Transverse colon (tissue), 4 donors: ENCODE data around the gene MTX2. TPM values are rescaled to one million over a fixed set of nuclear protein-coding genes. Genes with fewer than 3 reads are reported as not detected.

Experiments
- DNase-seq: peaks from one replicate; pipeline ENCODE4 v3.0.0-alpha.2; 2019
- H3K27ac ChIP-seq, 4 donors: fragments of 200-600 bp; sonication (generic); 2 replicates each; pipeline ENCODE4 v1.5.1; 2016 to 2018; ENCODE audit warnings: inconsistent platforms in 4 of 4
- H3K27me3 ChIP-seq: fragments of 200-600 bp; sonication (generic); 2 replicates; pipeline ENCODE4 v1.5.1; 2017; ENCODE audit warnings: inconsistent platforms
- H3K36me3 ChIP-seq, 4 donors: fragments of 200-600 bp; sonication (generic); 2 replicates each; pipeline ENCODE4 v1.5.1; 2017 to 2019; ENCODE audit warnings: inconsistent platforms in 4 of 4
- H3K4me1 ChIP-seq, 4 donors: fragments of 200-600 bp; sonication (generic); 2 replicates each; pipeline ENCODE4 v1.5.1; 2017 to 2020; ENCODE audit warnings: inconsistent platforms in 4 of 4
- H3K4me3 ChIP-seq, 4 donors: fragments of 200-600 bp; sonication (generic); 1 replicate in 1 of 4; 2 replicates in 3 of 4; pipeline versions ENCODE4 v1.5.1 to v1.6.1; 2017 to 2019; ENCODE audit warnings: inconsistent platforms in 4 of 4
- H3K9me3 ChIP-seq, 2 donors: fragments of 200-600 bp; sonication (generic); 2 replicates each; pipeline ENCODE4 v1.5.1; 2017 to 2019; ENCODE audit warnings: inconsistent platforms in 2 of 2
- CTCF ChIP-seq, 5 experiments: fragments of 200-600 bp in 3 of 5; fragments of 450-650 bp in 2 of 5; sonication (generic) in 3 of 5; IDR thresholded peaks; 1 replicate in 2 of 5; 2 replicates in 3 of 5; pipeline ENCODE4 v1.5.1; 2016 to 2017; ENCODE audit warnings: antibody characterized with exemption in 5 of 5, inconsistent platforms in 3 of 5, mild to moderate bottlenecking in 2 of 5, moderate library complexity in 1 of 5
- EP300 ChIP-seq: sonication (generic); formaldehyde crosslinking; IDR thresholded peaks from one replicate; pipeline ENCODE4 v1.6.1; 2017; ENCODE audit warnings: antibody characterized with exemption, low read depth
- POLR2A ChIP-seq: fragments of 450-650 bp; IDR thresholded peaks from one replicate; pipeline ENCODE4 v1.6.1; 2016; ENCODE audit warnings: antibody characterized with exemption, mild to moderate bottlenecking, moderate library complexity
- POLR2AphosphoS5 ChIP-seq, 3 donors: sonication (generic); formaldehyde crosslinking; IDR thresholded peaks; one replicate each; pipeline ENCODE4 v1.6.1; 2016; ENCODE audit warnings: antibody characterized with exemption in 3 of 3
- WGBS, 2 donors: methylation state at CpG; one replicate each; pipeline ENCODE4 v1.1.5; 2018; ENCODE audit warnings: low coverage in 1 of 2; 5-methylcytosine and 5-hydroxymethylcytosine counted together
- in situ Hi-C, 4 donors: fragments of 200-750 bp; cut with MboI; loops; one replicate each; pipeline versions ENCODE4 v1.15.0 to v1.15.1; 2017; ENCODE audit warnings: low sequenced_read_pairs in 3 of 4, low pct_ligation_motif_present in 1 of 4, low pct_unique_long_range_greater_than_20kb in 1 of 4
- intact Hi-C: fragments of 100-400 bp; cut with DNase I; formaldehyde crosslinking; loops from one replicate; pipeline ENCODE4 v1.15.1; 2023; ENCODE audit warnings: low total_unique reads
- total RNA-seq, 4 donors: library from RNA; depleted of rRNA; stranded (reverse); fragments of >200 nt; gene quantifications; one replicate each; pipeline ENCODE4 v1.1.0, GENCODE V29; 2016

The MTX2 gene
- total RNA-seq, 4 donors from 2014 or later = 3.8 to 43.6 (median 28.6) TPM

- H3K4me1 ChIP-seq = peaks cover 0 to 3% (median 0%) of the 10 kb centered on the region in 4 donors
- H3K27ac ChIP-seq = no peak overlapping the region
- WGBS, 2 donors = 80 to 86% methylated on average over 1 of the region's 1 CpG
- no peak for DNase-seq
- no peaks in the 10 kb centered on the region for H3K27me3 ChIP-seq
- H3K36me3 ChIP-seq = no peaks in the 10 kb centered on the region
- no peaks in the 10 kb centered on the region for H3K9me3 ChIP-seq
- intact Hi-C loops (no loop called here), in situ Hi-C loops (no loop called here)
- H3K4me3 ChIP-seq = no peak overlapping the region
- TF ChIP-seq CTCF (IDR thresholded peaks at IDR 0.05) = no peak
- no peak for TF ChIP-seq EP300
- TF ChIP-seq POLR2A = no peak
- TF ChIP-seq POLR2AphosphoS5 (IDR thresholded peaks at IDR 0.05) = no peak
These were observed 9.7 kb downstream of the MTX2 start for GRCh38 chr2:176278927-176279326.

GRCh38 chr2:176280156-176280555 is 10.9 kb downstream of the MTX2 start:
- Histone ChIP-seq H3K36me3 (no peaks in the 10 kb centered on the region), H3K27me3 (no peaks in the 10 kb centered on the region), H3K9me3 (no peaks in the 10 kb centered on the region), H3K27ac (no peak overlapping the region), H3K4me1 (peaks cover 0 to 3% (median 0%) of the 10 kb centered on the region in 4 donors), H3K4me3 (no peak overlapping the region)
- in situ Hi-C loops = no loop called here
- 60 to 81% methylated on average over 3 of the region's 3 CpGs for WGBS, 2 donors
- no peak for DNase-seq
- TF ChIP-seq POLR2AphosphoS5 (IDR thresholded peaks at IDR 0.05) (no peak), POLR2A (no peak), EP300 (no peak), CTCF (IDR thresholded peaks at IDR 0.05) (no peak)
- intact Hi-C loops = no loop called here

GRCh38 chr2:176280867-176281658 is 11.8 kb downstream of the MTX2 start:
- in situ Hi-C loops = no loop called here
- 90 to 91% methylated on average over 2 to 3 of the region's 3 CpGs for WGBS, 2 donors
- no peak overlapping the region for H3K4me3 ChIP-seq
- no peaks in the 10 kb centered on the region for H3K27me3 ChIP-seq
- DNase-seq = no peak
- no peak overlapping the region for H3K27ac ChIP-seq
- intact Hi-C loops = no loop called here
- no peak for TF ChIP-seq EP300
- TF ChIP-seq POLR2A = no peak
- TF ChIP-seq CTCF (IDR thresholded peaks at IDR 0.05) = no peak
- TF ChIP-seq POLR2AphosphoS5 (IDR thresholded peaks at IDR 0.05) = no peak
- peaks cover 0 to 3% (median 0%) of the 10 kb centered on the region in 4 donors for H3K4me1 ChIP-seq
- H3K36me3 ChIP-seq = no peaks in the 10 kb centered on the region
- H3K9me3 ChIP-seq = no peaks in the 10 kb centered on the region

GRCh38 chr2:176283291-176284068 is 14.2 kb downstream of the MTX2 start:
- TF ChIP-seq POLR2A (no peak), CTCF (IDR thresholded peaks at IDR 0.05) (no peak), POLR2AphosphoS5 (IDR thresholded peaks at IDR 0.05) (no peak), EP300 (no peak)
- in situ Hi-C loops = no loop called here
- no peak overlapping the region for H3K4me3 ChIP-seq
- 74 to 83% methylated on average over 1 of the region's 1 CpG for WGBS, 2 donors
- H3K27ac ChIP-seq = no peak overlapping the region
- no peaks in the 10 kb centered on the region for H3K9me3 ChIP-seq
- no peaks in the 10 kb centered on the region for H3K36me3 ChIP-seq
- DNase-seq = no peak
- intact Hi-C loops = no loop called here
- peaks cover 0 to 3% (median 0%) of the 10 kb centered on the region in 4 donors for H3K4me1 ChIP-seq
- H3K27me3 ChIP-seq = no peaks in the 10 kb centered on the region
